HG03558 (cell line): ENCODE data around the gene ELAC2.
"Not testable (repeated sequence)": the region's sequence is repeated elsewhere in the genome, so short reads cannot be mapped to it uniquely, and the experiment has no call there.

Experiments
- ATAC-seq: cut with Tn5 transposase; IDR thresholded peaks from one replicate; pipeline ENCODE4 v1.9.1; 2021; ENCODE audit warnings: moderate number of reproducible peaks; ENCODE audit not compliant: unreplicated experiment; ENCODE audit errors: extremely low read depth

ELAC2 gene

DNA sequence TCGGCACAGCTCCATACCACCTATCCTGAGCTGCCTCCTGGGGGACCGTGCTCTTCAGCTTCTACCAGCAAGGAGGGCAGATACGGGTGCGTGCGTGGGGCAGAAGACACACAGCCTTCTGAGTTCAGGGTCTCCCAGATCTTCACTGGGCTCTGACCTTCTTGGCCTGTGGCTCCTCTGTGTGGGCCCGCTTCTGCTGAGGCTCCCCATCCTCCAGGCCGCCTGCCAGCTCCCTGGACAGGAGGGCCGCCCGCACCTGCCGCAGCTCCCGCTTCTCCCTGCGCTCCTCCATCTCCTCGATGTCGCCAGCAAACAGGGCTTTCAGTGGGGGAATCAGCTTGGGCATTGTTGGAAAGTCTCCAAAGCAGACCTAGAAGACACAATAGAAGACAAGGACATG, 25.2 kb downstream of the ELAC2 start:
- ATAC-seq = no peak

DNA sequence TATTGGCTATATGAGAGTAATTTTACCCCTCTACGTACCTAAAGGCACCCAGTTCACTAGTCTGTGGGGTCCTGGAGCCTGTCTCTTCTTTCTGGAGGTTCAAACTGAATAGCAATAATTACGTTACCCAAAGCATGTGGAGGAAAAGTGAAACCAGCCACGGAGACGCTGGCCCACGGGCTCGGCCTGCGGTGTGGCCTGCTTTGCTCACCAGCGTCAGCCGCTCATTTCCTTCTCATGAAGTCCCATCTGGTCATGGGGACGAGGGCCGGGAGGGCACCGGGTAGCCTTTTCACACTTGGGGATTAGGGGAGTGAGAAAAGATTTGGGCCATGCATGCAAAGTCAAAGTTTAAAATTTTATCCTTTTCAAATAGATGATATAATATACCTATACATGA, 26.9 kb downstream of the ELAC2 start:
- ATAC-seq = no peak

DNA sequence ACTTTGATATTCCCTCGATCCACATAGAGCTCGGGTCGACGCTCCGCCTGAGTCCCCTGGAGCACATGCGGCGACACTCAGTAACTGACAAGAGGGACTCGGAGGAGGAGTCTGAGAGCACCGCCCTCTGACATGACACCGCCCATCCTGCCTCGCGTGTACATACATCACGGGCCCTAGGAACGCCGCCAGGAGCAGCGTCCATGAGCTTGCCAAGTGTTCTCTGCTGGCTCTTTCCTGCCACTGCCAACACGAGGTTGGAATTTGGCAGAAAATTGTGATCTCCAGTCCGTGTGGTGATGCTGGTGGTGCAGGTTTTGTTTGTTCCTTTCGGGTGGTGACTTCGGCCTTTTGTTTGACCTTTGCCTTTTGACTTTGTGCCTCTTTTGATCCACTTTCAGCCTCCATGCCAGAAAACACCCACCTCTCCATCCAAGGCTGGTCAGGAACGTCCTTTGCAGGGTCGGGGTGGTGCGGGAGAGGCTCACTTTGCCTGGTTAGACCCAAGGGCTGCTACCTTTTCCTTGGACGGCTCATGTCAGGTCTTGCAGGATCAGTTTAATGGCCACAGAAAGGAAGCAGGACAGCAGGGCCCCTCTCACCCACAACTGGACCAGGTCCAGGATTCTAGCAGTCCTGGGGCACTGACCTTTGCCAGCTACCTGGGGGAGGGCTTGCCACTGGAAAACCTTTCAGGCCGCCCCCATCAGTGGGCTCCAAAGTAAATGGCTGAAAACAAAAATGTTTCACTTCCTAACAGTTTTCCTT, 27.6 kb downstream of the ELAC2 start:
- ATAC-seq = no peak

DNA sequence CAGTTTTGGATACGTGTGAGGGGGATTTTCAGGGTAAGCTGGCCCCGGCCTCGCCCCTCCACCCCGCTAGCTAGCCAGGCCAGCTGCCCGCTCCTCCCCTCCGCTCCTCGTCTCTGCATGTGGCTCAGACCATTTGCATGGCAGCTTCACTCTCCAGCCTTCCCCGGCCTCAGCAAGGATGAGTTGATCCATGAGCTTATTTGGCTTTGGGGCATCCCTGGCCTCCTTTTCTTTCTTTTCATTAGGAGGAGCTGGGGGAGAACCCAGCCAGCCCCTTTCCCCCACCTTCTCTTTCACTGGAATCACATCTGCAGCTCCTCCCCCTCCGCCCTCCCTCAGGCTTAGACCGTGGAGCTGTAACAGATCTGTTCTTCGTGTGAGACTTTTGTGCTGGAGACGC, 30.7 kb downstream of the ELAC2 start:
- no peak for ATAC-seq

DNA sequence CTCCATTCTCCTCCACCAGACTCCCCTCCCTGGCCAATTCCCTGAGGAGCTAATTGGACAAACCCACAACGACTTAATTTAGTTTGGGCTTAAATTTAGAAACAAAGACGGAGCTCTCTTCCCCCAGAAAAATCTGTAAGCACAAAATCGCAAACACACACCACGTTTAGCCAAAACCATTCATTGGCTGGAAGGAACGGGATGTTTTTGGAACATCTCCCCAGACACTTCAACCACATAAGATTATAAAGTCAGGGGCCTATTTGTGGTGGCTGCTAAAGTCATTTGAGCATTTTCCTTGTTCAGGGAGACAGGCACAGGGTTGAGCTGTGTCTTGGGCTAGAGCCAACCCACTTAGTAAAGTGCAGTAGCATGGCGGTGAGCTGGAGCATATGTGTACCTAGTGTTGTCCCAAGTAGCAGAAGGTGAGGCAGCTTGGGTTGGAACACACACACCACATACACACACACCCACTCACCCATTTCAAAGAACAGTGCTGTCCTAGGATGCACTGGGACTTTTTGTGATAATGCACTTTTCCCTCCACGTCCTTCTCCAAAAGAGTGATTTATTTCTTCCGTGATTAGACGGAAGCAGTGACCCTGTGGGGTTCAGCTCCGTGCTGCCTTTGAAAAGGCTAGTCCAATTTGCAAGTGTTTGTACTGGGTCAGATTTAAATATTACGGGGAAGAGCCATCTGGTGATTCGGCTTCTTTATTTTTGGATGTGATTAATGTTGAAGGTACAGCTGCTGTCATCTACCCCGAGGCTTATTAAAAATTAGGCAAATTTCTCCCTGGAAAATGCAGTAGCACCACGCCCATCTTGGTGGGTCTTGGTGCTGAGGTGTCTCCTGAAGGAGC, 32.2 kb downstream of the ELAC2 start:
- no peak for ATAC-seq

DNA sequence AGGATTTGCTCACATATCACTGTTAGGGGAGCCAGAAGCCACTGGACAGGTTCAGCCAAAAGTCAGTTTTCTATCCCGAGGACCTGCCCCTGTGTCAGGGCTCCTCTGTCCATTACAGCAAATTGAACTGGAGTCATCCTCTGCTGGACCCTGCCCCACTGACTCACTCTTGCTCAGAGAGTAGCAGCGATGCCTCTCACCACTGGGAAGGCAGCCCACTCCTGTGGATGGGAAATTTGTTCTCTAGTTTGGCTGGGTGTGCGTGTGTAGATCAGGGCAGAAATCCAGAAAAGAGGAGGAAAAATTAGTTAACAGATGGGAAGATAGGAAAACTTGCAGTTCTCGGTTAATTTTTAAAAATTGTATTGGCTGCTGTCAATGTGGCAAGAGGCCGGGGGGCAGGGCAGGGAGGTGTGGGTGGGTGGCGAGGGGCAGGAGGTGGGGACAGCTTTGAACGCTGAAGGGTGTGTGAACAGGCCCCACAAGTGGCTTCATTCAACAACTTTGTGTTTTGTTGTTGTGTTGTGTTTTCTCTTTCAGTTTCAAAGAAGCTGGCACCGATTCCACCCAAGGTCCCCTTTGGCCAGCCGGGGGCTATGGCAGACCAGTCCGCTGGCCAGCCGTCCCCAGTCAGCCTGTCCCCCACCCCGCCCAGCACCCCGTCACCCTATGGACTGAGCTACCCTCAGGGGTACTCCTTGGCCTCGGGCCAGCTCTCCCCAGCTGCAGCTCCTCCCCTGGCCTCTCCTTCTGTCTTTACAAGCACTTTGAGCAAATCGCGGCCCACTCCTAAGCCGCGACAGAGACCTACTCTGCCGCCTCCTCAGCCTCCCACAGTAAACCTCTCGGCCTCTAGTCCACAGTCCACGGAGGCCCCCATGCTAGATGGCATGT, 33.6 kb downstream of the ELAC2 start:
- ATAC-seq = no peak

DNA sequence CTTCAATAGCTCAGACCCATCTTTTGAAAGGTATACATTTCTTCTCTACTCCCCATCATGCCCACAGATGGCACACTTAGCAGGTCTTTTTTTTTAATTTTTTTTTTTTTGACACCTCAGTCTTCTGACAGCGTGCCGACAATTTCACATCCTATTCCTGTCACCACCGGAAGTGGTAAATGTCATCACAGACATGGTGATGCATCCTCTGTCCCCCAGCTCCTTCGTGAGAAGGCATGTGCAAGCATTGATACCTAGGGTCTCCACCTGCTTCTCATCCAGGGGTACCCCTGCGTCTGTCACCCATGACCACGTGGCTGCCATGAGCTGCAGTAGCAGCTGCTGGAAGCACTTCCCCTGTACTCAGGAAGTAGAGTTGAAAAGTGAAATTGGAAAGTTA, 35.6 kb downstream of the ELAC2 start:
- ATAC-seq = no peak

DNA sequence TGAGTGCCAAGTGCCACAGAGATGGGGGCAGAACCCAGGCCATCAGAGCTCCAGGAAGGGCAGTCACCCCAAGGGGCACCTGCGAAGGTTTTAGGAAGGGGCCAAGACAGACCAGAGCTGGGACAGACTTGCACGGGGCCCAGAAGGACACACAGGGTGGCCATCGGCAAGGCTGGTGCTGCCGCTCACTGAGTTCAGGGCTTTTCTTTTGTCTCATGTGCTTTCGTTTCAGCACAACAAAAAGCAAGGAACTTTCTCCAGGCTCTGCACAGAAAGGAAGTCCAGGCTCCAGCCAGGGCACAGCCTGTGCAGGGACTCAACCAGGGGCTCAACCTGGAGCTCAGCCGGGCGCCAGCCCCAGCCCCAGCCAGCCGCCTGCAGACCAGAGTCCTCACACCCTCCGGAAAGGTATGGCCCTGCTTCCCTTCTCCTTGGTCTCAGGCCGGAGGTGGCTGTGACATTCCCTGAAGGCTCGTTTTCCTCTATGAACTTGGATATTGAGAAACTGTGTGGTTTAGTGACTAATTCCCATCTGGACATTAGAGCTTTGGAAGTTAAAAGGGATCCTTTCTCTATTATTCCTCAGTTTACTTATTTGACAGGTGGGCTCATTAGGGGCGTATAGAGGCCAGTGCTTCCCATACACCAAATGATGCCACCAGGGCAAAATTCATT, 37.9 kb downstream of the ELAC2 start:
- ATAC-seq = no peak

DNA sequence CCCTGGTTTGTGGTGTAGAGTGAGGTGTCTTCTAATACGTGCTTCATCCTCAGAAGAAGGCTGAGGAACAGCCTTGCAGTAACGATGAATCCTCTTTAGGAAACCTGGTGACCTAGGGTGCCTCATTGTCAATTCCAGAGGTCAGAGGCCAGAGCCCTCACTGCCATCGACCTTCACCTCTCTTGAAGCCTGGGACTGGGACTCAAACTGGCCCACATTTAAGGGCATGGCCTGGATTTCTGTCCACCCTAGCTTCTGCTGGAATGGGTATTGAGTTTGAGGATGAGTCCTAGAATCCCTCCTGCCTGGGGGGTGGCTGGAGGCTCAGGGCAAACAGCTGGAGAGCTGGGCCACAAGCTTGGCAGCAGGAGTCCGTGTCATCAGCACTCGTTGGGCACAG, 38.6 kb downstream of the ELAC2 start:
- ATAC-seq = no peak

DNA sequence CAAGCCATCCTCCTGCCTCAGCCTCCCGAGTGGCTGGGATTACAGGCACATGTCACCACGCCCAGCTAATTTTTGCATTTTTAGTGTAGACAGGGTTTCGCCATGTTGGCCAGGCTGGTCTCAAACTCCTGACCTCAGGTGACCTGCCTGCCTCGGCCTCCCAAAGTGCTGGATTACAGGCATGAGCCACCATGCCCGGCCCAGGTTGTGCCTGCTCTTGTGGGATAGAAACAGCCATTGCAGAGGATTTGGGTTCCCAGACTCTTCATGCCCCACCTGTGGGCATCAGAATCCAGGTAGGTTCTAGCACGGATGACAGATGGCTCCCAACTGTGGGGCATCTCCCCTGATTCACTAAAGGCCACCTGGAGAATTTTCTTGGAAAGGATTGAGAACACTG, 39.0 kb downstream of the ELAC2 start:
- ATAC-seq = not testable (repeated sequence)

DNA sequence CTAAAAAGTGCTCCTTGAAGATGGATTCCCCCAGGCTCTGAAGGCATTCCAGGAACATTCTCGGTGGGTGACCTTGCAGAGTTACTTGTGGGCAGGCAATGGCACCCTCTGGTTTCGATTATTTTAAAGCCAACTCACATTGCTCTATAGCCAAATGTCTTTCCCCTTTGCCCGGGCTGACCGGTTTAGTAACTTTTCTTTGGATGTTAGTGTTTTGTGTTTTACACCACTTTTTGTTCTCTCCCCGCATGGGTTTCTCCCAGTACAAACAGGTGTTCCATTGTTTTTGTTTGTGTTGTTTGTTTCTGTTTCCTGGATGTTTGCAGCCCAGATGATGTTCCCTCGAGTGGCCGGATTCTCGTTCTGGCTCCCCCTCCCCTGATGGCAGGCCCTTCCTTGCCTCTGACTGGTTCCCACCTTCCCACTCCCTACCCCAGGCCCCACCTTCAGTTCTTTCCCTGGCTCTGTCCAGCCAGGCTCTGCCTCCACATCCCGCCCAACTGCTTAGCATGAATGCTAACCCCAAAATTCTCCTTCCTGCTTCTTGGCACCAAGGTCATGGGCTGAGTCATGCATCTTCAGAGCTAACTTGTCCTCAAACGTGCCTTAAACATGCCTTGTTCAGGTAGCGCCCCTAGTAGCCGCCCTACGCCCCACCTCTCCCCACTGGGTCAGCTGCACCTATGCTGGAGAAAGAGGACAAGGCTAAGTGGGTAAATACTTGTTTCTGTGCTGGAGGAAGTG, 40.6 kb downstream of the ELAC2 start:
- ATAC-seq = no peak

DNA sequence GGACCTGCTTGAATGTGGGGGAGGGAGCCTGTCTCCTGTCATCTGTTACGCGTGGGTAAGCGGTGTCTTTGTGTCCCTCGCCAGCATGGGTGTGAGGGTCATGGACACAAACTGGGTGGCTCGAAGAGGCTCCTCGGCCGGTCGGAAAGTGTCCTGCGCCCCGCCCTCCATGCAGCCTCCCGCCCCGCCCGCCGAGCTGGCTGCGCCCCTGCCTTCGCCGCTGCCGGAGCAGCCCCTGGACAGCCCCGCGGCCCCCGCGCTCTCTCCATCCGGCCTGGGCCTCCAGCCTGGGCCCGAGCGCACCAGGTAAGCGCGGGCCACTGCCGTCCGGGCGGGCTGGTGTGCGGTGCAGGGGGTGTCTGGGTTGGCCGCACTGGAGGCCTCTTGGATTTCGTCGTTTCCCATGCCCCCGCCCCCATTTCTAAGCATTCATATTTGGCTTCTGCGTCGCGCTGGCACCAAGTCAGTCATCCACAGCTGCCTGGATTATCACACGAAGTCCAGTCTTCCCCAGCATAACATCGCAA, 43.8 kb downstream of the ELAC2 start:
- no peak for ATAC-seq

DNA sequence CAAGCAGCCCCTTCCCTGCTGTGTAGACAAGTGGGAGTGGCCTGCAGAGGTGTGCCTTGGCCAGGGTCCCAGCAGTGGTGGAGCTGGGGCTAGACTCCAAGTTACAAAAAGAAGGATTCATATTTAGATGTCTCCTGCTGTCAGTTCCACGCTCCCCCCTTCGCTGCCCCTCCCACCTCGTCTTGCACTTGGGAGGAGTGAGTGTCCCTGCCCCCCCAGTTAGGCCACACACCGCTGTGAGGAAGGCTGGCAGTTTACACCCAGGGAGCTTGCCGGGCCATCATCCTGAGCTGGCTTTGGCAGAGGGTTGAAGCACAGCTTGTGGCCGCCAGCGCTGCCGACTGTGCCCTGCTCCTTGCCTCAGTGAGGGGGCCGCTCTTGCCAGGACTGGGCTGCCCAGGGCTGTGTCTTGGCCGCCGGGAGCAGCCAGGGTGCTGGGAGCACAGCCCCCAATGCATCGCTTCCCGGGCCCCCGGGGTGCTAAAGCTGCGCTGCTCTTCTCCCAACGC, 44.3 kb downstream of the ELAC2 start:
- no peak for ATAC-seq

DNA sequence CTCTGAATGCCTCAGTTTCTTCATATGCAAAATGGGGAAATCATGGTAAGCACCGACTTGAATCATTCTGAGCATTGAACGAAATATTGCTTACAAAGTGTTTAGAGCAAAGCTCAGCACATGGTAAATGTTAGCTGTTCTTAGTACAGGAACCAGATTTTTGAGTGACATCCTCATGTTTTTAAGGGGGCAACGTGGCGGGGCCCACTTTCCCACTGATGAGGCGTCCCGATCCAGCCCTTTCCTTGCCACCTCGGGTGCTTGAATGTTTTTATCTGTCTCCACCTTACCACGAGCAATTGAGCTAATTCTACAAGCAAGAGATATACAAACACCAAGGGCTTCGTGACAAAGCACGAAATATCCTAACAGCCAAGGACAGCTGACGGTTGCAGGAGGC, 49.9 kb downstream of the ELAC2 start:
- no peak for ATAC-seq

DNA sequence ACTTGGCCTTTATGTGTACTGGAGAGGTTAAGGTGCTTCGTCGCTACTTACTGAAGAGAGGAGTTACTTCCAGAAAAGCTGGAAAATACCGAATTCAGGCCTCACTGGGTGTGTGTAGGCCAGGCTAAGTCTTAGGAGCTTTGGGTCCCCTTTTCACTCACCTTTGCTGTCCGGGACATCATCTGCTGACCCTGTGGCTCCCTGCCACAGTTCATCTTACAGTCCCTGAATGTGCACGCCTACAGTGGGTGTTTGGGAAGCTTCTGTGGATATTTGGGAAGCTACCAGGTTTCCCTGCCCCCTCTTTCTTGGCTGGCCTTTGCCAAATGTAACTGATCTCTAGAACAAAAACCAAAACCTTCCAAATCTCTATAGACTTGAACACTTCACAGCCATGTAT, 51.4 kb downstream of the ELAC2 start:
- no peak for ATAC-seq

DNA sequence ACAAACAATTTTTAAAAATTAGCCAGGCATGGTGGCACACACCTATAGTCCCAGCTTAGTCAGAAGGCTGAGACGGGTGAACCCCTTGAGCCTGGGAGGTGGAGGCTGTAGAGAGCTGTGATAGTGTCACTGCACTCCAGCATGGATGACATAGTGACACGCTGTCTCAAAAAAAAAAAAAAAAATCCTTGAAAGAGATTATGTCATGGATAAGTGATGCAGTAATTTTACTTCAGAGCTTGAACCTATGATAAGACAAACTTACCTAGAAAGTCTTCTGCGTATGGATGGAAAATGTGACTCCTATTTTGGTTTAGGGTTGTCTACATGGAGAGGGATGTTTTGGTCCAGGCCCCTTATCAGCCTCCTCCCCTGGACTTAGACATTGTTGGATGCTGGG, 51.8 kb downstream of the ELAC2 start:
- no peak for ATAC-seq

DNA sequence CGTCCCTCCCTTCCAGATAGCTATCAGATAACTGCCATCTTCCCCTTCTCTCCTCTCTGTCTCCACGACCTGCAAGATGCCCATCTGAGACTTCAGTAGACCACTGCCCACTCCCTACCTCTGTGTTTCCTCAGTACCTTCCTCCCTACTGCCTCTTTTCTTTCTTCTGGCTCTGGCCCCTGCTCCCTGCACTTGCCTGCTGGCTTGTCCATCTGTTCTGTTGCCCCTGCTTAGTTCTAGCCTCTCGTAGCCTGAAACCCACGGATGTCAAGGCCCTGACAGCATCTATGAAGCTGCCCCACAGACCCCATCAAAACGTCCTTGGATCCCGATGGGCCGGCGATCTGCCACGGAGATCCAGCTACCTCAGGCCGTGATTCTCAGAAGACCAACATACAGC, 53.0 kb downstream of the ELAC2 start:
- no peak for ATAC-seq

DNA sequence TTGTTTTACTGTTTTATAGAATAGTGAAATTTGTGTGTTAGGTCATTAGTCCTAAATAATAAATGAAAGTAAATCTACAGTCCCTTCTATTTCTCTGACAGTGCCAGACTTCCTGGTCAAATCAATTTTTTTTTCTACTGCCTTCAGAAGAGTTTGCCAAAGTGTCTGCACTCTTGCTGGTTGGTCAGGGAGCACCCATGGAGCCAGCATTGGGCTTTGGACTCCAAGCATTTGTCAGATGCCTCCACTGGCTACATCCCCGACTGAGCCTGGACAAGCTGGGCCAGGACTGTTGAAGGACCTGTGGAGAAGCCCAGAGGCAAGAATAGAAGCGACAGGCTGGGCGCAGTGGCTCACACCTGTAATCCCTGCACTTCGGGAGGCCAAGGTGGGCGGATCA, 53.7 kb downstream of the ELAC2 start:
- ATAC-seq = no peak

DNA sequence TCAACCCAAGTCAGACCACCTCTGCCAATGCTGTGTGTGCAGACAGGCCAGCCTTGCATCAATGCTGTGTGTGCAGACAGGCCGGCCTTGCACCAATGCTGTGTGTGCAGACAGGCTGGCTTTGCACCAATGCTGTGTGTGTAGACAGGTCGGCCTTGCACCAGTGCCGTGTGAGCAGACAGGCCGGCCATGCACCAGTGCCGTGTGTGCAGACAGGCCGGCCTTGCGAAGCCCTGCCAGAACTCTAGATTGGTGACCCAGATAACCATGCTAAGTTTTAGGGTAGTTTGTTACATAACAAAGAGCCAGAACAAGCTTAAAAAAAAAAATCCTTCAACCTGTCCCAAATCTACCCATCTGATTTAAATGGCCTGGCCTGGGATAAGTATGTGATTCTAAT, 54.3 kb downstream of the ELAC2 start:
- no peak for ATAC-seq
